ENCODE measurements around the gene RCHY1.

RCHY1 gene

GRCh38 chr4:75498041-75498440, 16.2 kb downstream of the RCHY1 start:
- DNase-seq (ENCODE audit: low spot score), result no peak
- TF ChIP-seq CTCF (IDR thresholded peaks at IDR 0.05), result no peak
- Histone ChIP-seq H3K27ac (no peak overlapping the region), H3K4me3 (no peak overlapping the region)

DNA sequence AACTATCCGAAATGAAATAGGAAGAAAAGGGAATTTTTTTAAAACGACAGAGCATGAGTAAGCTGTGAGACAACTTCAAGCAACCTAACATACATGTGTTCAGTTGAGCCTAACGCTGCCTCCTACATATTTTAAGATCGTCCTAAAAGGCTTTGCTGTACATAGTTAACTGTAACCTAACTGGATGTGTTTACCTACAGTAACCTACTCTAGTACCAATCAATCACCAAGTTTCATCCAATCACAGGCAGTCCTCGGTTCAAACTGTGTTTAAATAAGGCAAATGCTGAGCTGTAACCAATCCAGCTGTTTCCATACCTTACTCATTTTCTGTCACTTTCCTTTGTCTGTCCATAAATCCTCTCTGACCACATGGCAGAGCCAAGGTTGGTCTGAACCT, 17.1 kb downstream of the RCHY1 start:
- TF ChIP-seq CTCF (IDR thresholded peaks at IDR 0.05), result no peak
- Histone ChIP-seq H3K27ac (no peak overlapping the region), H3K4me3 (no peak overlapping the region)
- DNase-seq (ENCODE audit: low spot score), result no peak

DNA sequence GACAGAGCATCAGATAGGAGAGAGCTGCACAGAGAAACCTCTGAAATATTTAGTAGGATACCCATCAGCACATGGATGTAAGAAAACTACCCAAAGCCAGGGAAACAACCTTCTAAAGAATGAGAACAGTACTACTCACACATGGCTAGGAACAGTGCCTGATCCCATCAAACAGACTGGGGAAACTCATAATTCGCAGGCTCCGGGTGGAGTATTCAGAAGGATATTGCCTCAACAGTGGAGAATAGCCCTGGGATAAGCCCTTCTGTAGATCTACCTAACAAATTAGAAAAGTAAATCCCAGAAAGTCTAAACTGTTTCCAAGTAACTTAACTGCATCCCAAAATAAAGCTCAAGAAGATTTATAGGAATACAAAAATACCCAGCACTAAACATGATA, 17.8 kb downstream of the RCHY1 start:
- no peak for DNase-seq (ENCODE audit: low spot score)
- Histone ChIP-seq H3K27ac (no peak overlapping the region), H3K4me3 (no peak overlapping the region)
- TF ChIP-seq CTCF (IDR thresholded peaks at IDR 0.05), result no peak

GRCh38 chr4:75495476-75495875, 18.7 kb downstream of the RCHY1 start:
- DNase-seq (ENCODE audit: low spot score), result no peak
- H3K27ac ChIP-seq, result no peak overlapping the region
- no peak overlapping the region for H3K4me3 ChIP-seq
- no peak for TF ChIP-seq CTCF (IDR thresholded peaks at IDR 0.05)

- no peak for DNase-seq (ENCODE audit: low spot score)
- Histone ChIP-seq H3K27ac (no peak overlapping the region), H3K4me3 (no peak overlapping the region)
- no peak for TF ChIP-seq CTCF (IDR thresholded peaks at IDR 0.05)
Measured at GRCh38 chr4:75494563-75494962, 19.6 kb downstream of the RCHY1 start.

- no peak for DNase-seq (ENCODE audit: low spot score)
- no peak overlapping the region for H3K27ac ChIP-seq
- peak; percentile 21 for TF ChIP-seq CTCF (IDR thresholded peaks at IDR 0.05)
- H3K4me3 ChIP-seq, result no peak overlapping the region
Measured at GRCh38 chr4:75490155-75490554, 24.0 kb downstream of the RCHY1 start.

GRCh38 chr4:75484190-75484589, 30.0 kb downstream of the RCHY1 start:
- no peak overlapping the region for H3K27ac ChIP-seq
- no peak for DNase-seq (ENCODE audit: low spot score)

More at GRCh38 chr4:75484190-75484589, 30.0 kb downstream of the RCHY1 start:
- no peak overlapping the region for H3K4me3 ChIP-seq
- TF ChIP-seq CTCF (IDR thresholded peaks at IDR 0.05), result no peak

Data from coronary artery (tissue), 2 donors.